ENCODE measurements around the gene PTPRN2. TPM values are rescaled to one million over a fixed set of nuclear protein-coding genes. Genes with fewer than 3 reads are reported as not detected.

Gene PTPRN2
- total and polyA plus RNA-seq, 7 donors = 0.47 to 0.82 (median 0.51) TPM

DNA sequence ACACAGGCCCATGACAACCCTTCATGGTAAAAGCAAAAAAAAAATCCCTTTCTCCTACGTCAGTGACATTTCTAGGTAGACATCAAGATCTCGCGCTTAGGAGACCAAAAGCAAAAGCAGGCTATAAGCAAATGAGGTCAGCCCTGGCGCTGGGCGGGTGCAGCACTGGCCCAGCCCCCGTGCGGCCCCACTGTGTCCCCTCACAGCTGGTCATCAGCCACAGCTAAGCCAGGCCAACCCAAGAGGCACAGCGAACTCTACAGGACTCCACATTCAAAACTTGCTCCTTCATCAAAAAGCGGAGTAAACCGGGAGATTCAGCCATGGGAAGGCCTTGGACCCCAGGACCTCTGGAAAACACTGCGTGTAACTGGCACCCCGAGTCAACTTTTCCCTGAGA is 113.7 kb downstream of the PTPRN2 start:
- Histone ChIP-seq H3K4me3 (no peak overlapping the region), H3K9me3 (no peaks in the 10 kb centered on the region), H3K27me3 (ENCODE audit: insufficient read depth in 3 of 3, low read length in 2 of 3) (peaks cover 0 to 3% (median 0%) of the 10 kb centered on the region in 3 donors), H3K4me1 (no peaks in the 10 kb centered on the region), H3K36me3 (ENCODE audit: insufficient read depth in 1 of 2, low read depth in 1 of 2) (no peaks in the 10 kb centered on the region), H3K27ac (no peak overlapping the region)
- intact Hi-C loops (cut with DNase I) = no loop called here
- WGBS, 3 donors = 87 to 94% (median 88%) methylated on average over 12 of the region's 12 CpGs
- TF ChIP-seq, protein P1, sequence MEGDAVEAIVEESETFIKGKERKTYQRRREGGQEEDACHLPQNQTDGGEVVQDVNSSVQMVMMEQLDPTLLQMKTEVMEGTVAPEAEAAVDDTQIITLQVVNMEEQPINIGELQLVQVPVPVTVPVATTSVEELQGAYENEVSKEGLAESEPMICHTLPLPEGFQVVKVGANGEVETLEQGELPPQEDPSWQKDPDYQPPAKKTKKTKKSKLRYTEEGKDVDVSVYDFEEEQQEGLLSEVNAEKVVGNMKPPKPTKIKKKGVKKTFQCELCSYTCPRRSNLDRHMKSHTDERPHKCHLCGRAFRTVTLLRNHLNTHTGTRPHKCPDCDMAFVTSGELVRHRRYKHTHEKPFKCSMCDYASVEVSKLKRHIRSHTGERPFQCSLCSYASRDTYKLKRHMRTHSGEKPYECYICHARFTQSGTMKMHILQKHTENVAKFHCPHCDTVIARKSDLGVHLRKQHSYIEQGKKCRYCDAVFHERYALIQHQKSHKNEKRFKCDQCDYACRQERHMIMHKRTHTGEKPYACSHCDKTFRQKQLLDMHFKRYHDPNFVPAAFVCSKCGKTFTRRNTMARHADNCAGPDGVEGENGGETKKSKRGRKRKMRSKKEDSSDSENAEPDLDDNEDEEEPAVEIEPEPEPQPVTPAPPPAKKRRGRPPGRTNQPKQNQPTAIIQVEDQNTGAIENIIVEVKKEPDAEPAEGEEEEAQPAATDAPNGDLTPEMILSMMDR (IDR thresholded peaks at IDR 0.05) = no peak
- DNase-seq (no peak), ATAC-seq (no peak)

DNA sequence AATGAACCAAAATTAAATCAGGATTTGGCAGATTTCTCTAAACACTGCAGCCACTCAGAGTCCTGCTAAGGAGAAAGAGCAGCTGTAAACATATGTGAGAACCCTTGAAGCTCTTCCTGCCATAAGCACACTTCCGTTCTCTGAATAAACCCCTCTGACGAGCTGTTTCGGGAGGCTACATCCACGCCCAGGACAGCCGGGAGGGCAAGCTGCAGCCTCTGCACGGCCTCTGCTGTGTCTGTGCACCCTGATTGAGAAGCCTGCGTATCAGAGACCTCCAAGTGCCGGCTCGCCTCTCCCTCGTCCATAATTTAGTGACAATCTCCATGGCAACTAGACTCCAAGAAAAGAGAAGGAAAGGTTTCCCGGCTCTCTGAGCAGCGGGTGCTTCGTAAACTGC is 114.4 kb downstream of the PTPRN2 start:
- H3K4me3 ChIP-seq = no peak overlapping the region
- H3K9me3 ChIP-seq = no peaks in the 10 kb centered on the region
- intact Hi-C loops (cut with DNase I) = no loop called here
- TF ChIP-seq, protein P1 (IDR thresholded peaks at IDR 0.05) = no peak
- H3K4me1 ChIP-seq = no peaks in the 10 kb centered on the region
- WGBS, 3 donors = 13 to 17% (median 14%) methylated on average over 13 of the region's 13 CpGs
- no peak overlapping the region for H3K27ac ChIP-seq
- ATAC-seq = no peak
- DNase-seq = no peak
- peaks cover 0 to 2% (median 0%) of the 10 kb centered on the region in 3 donors for H3K27me3 ChIP-seq (ENCODE audit: insufficient read depth in 3 of 3, low read length in 2 of 3)
- no peaks in the 10 kb centered on the region for H3K36me3 ChIP-seq (ENCODE audit: insufficient read depth in 1 of 2, low read depth in 1 of 2)

DNA sequence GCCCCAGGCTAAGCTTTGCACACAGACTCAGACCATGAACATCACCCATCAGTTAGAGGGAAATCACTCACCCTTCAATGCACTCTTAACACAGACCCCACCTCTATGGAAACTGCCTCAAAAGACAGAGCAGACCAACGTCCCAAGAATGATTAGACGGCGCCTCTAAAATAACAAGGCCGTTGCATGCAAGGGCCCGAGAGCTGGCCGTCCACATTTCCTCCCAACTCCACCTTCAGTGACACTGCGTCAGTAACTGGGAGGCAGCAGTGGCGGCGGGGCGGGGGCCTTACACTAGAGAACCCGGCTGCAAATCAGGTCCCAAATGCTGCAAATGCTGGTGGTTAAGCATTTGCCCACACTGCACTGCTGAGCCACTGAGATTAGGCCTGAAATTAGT is 115.0 kb downstream of the PTPRN2 start:
- H3K4me3 ChIP-seq = no peak overlapping the region
- no peak for ATAC-seq
- TF ChIP-seq, protein P1 (IDR thresholded peaks at IDR 0.05) = no peak
- peaks cover 0 to 2% (median 0%) of the 10 kb centered on the region in 3 donors for H3K27me3 ChIP-seq (ENCODE audit: insufficient read depth in 3 of 3, low read length in 2 of 3)
- 48 to 56% (median 55%) methylated on average over 11 of the region's 11 CpGs for WGBS, 3 donors
- no peak for DNase-seq
- H3K9me3 ChIP-seq = no peaks in the 10 kb centered on the region
- H3K4me1 ChIP-seq = no peaks in the 10 kb centered on the region
- intact Hi-C loops (cut with DNase I) = no loop called here
- H3K27ac ChIP-seq = no peak overlapping the region
- no peaks in the 10 kb centered on the region for H3K36me3 ChIP-seq (ENCODE audit: insufficient read depth in 1 of 2, low read depth in 1 of 2)

DNA sequence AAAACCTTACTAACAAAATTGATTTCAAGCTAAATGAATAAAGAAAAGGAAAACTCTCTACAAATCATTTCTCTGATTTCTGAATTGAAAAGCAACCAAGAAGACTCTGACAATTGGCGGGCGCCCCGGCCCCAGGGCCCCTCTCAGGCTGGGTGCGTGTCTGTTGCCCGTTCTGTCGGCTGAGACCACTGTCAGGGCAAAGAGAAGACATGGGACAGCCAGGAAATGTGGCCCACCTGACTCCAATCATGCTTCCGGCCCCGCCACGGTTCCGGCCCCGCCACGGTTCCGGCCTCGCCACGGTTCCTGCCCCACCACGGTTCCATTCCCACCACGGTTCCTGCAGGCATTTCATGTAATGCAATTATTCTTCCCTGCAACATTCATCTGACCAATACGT is 115.9 kb downstream of the PTPRN2 start:
- WGBS, 3 donors = 94 to 95% (median 95%) methylated on average over 18 of the region's 18 CpGs
- Histone ChIP-seq H3K4me1 (no peaks in the 10 kb centered on the region), H3K9me3 (no peaks in the 10 kb centered on the region), H3K36me3 (ENCODE audit: insufficient read depth in 1 of 2, low read depth in 1 of 2) (no peaks in the 10 kb centered on the region), H3K27ac (no peak overlapping the region), H3K4me3 (no peak overlapping the region), H3K27me3 (ENCODE audit: insufficient read depth in 3 of 3, low read length in 2 of 3) (peaks cover 0 to under 1% (median 0%) of the 10 kb centered on the region in 3 donors)
- no peak for DNase-seq
- TF ChIP-seq, protein P1 (IDR thresholded peaks at IDR 0.05) = no peak
- ATAC-seq = no peak
- intact Hi-C loops (cut with DNase I) = no loop called here

DNA sequence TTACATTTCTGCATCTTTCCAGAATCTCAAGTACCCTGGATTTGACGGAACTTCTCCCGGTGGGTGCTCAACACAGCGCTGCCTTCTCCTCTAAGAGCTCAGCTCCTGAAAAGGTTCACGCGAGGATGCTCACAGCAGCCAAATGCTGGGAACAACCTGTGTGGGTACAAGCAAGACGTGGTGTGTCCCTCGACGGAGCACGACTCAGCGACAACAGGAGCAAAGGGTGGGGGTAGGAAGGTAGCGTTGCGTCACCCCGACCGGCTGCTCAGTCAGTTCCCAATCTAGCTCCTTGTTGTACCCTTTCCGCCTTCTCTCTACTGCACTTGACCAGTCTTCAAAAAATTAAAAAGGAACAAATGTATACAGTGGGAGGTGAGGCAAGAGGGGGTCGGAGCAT is 117.3 kb downstream of the PTPRN2 start:
- Histone ChIP-seq H3K4me1 (no peaks in the 10 kb centered on the region), H3K27me3 (ENCODE audit: insufficient read depth in 3 of 3, low read length in 2 of 3) (no peaks in the 10 kb centered on the region), H3K4me3 (no peak overlapping the region), H3K9me3 (no peaks in the 10 kb centered on the region), H3K27ac (no peak overlapping the region), H3K36me3 (ENCODE audit: insufficient read depth in 1 of 2, low read depth in 1 of 2) (no peaks in the 10 kb centered on the region)
- intact Hi-C loops (cut with DNase I) = no loop called here
- ATAC-seq = no peak
- TF ChIP-seq, protein P1 (IDR thresholded peaks at IDR 0.05) = no peak
- no peak for DNase-seq
- WGBS, 3 donors = 78 to 87% (median 84%) methylated on average over 16 of the region's 16 CpGs

All from psoas muscle (tissue), 8 donors.